Breast epithelium (tissue), 3 donors: ENCODE results near the gene CDC5L.

Experiments used
- POLR2AphosphoS5 ChIP-seq, 3 donors: sonication (generic); formaldehyde crosslinking; IDR thresholded peaks; one replicate each; pipeline ENCODE4 v1.6.1; 2017; ENCODE audit warnings: antibody characterized with exemption in 3 of 3
- TF ChIP-seq, protein P1 (sequence below), 3 donors: fragments of 450-650 bp; IDR thresholded peaks; one replicate each; pipeline ENCODE4 v1.5.1; 2016 to 2017; ENCODE audit warnings: antibody characterized with exemption in 3 of 3, mild to moderate bottlenecking in 3 of 3, moderate library complexity in 3 of 3

DNA sequence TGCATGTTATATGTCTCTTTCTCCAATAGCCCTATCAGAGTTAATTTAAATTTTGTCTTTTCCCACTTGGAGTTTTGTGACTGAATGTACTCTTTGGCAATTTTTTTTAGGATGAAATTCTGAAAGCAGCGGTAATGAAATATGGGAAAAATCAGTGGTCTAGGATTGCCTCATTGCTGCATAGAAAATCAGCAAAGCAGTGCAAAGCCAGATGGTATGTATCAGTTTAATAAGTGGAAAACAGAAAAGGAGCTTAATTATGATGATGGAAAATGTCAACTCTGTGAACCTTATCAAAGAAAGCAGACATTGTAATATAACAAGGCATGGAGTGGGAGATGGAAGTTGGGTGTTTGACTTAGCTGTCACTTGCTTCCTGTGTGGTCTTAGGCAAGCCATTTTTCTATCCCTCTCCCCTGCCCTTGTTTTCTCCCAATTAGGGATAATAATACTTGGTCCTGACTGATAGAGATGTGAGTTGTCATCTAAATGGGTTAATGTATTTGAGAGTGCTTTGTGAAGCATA is 2.7 kb downstream of the CDC5L start:
- TF ChIP-seq, protein P1, sequence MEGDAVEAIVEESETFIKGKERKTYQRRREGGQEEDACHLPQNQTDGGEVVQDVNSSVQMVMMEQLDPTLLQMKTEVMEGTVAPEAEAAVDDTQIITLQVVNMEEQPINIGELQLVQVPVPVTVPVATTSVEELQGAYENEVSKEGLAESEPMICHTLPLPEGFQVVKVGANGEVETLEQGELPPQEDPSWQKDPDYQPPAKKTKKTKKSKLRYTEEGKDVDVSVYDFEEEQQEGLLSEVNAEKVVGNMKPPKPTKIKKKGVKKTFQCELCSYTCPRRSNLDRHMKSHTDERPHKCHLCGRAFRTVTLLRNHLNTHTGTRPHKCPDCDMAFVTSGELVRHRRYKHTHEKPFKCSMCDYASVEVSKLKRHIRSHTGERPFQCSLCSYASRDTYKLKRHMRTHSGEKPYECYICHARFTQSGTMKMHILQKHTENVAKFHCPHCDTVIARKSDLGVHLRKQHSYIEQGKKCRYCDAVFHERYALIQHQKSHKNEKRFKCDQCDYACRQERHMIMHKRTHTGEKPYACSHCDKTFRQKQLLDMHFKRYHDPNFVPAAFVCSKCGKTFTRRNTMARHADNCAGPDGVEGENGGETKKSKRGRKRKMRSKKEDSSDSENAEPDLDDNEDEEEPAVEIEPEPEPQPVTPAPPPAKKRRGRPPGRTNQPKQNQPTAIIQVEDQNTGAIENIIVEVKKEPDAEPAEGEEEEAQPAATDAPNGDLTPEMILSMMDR (IDR thresholded peaks at IDR 0.05), result no peak
- no peak for TF ChIP-seq POLR2AphosphoS5 (IDR thresholded peaks at IDR 0.05)
